Epithelial cell of esophagus (primary cell): ENCODE results near the gene AHNAK.

Experiments used
- DNase-seq: peaks from one replicate; pipeline ENCODE4 v3.0.0; 2010; ENCODE audit warnings: low read depth
- H3K4me3 ChIP-seq: 2 replicates; pipeline ENCODE4 v1.5.1; 2011; ENCODE audit warnings: mild to moderate bottlenecking, low read length, control low read depth
- TF ChIP-seq, protein P1 (sequence below): IDR thresholded peaks from 2 replicates; pipeline ENCODE4 v1.5.1; 2011; ENCODE audit warnings: low read depth, mild to moderate bottlenecking, low read length, control low read depth, inconsistent platforms; ENCODE audit not compliant: insufficient read depth; ENCODE audit errors: missing control alignments

The AHNAK gene

DNA sequence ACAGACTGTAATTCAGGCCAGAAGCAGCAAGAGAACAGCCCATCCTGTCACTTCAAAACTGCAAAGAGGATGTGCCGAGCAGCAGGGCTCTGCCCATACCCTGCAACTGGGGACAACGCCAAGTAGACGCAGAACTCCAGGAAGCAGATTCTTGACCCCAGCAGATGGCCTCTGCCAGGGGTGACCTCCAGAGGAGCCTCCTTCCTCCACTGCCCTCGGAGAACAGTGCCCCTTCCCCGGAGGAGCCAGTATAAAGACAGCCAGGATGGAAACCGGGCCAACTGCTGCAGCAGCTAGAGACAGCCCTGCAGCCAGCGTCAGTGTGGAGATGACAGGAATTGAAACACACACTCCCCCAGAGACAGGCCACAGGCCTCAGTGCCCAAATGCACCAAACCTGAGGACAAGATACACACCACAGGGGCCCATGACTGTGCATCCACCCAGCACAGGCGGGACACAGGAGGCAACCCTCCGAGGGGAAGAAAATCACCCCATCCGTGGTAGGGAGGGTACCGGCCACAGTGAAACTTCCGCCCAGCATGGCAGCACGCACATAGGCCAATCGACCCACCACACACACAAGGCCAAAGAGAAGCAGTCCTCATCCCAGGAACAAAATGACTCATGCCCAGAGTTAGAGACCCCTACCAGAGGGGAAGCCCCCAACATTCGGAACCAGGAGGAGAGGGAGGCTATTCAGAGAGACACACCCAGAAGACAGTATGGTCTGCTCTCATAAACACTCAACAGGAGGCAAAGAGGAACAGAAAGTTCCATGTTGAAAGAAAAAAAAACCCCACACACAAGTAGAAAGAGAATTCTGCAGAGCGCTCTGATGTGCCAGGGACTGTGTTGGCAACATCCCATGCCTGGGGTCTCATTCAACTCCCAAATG lies 5.6 kb downstream of the AHNAK start:
- no peak for DNase-seq

DNA sequence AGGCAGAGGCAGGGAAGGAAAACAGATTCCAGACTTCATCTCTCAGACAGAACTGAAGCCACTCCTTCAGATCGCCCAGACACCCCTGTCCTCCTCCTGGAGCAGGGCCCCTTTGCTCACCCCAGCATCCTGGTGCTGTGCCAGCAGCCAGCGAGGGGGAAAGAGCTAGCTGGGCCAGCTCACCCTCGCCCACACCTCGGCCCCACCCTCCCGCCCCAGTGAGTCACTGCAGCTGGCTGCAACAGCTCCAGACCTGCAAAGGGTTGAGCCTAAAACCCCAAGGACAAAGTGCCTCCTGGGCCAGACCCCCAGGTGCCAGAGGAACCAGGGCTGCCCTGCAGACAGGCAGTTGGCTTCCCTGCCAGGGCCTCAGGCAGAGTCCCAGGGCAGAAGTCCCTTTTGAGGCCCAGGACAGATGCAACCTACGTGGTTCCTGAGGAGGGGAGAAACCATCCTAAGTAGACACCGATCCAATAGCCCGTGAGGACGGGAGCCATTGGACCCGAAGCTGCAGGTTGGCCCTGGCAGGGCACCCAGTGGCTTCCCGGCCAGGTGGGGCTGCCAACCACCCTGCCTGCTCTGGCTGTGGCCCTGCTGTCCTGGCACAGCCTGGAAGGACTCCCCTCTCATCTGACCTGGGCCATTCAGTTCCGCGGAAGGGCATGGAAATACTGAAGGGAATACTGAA lies 7.2 kb downstream of the AHNAK start:
- DNase-seq, result peak; percentile 89
- TF ChIP-seq, protein P1, sequence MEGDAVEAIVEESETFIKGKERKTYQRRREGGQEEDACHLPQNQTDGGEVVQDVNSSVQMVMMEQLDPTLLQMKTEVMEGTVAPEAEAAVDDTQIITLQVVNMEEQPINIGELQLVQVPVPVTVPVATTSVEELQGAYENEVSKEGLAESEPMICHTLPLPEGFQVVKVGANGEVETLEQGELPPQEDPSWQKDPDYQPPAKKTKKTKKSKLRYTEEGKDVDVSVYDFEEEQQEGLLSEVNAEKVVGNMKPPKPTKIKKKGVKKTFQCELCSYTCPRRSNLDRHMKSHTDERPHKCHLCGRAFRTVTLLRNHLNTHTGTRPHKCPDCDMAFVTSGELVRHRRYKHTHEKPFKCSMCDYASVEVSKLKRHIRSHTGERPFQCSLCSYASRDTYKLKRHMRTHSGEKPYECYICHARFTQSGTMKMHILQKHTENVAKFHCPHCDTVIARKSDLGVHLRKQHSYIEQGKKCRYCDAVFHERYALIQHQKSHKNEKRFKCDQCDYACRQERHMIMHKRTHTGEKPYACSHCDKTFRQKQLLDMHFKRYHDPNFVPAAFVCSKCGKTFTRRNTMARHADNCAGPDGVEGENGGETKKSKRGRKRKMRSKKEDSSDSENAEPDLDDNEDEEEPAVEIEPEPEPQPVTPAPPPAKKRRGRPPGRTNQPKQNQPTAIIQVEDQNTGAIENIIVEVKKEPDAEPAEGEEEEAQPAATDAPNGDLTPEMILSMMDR, result no peak
- H3K4me3 ChIP-seq, result peak overlapping the region; percentile 40

More for the DNA sequence above, 5.6 kb downstream of the AHNAK start:
- H3K4me3 ChIP-seq, result peak overlapping the region; percentile 67
- TF ChIP-seq, protein P1, result no peak

DNA sequence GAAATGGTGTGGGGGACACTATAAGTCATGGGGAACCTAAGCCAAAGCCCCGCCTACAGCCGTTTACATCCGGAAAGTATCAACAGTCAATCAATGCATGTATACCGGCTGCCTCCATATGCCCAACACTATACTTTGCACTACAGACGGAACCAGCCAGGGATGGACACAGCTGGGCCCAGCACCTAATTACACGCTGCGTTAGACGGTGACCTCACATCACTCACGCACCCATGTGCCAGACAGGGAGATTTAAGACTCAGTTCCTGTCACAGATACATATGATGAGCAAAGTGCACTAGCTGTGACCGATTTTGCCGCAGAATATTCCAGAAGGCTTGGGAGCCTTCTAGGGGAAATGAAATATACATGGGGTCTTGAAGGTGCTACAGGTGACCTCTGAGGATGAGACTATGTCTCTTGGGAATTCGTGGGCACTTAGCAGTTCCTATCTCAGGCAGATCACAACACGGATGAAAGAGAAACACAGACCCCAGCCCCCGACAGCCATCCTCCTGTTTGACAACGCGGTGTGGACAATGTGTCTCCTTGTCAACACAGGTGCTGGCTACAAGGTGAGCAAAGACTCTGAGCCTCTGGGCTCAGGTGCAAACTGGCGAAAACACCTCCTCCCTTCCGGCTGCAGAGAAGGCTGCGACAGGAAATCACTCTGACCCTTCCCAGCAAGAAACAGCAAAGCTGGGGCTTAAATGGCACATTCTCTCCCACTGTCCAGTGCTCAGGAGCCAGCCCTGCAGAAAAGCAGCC lies 8.0 kb downstream of the AHNAK start:
- H3K4me3 ChIP-seq, result peak overlapping the region; percentile 40
- TF ChIP-seq, protein P1, result no peak
- no peak for DNase-seq

DNA sequence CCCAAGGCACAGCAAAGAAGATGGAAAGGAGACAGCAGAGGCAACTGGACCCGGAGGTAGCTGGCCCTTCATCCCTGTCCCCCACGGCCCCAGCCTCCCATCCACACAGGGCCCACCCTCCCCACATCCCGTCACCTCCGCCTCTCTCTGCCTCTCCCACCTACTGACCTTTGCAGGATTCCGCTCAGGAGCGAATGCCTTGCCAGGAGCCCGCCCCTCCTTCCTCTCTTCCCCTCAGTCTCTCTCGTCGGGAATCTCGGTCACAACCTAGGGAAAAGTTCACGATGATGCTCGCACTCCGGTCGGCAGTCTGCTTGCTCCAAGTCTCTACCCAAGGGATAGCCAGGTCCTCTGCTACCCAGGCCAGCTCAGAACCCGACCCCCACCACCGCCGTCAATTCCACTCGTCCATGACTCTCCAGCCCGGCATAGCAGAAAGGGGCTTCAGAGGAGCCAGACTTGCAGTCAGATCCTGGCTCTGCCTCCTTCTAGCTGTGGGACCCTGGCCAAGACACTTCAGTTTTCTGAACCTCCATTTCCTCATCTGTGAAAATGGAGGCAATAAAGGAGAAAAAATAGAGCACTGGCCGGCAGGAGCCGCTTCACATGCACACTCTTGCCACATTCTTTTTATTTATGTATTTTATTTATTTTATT lies 10.2 kb downstream of the AHNAK start:
- no peak overlapping the region for H3K4me3 ChIP-seq
- no peak for DNase-seq
- TF ChIP-seq, protein P1, result no peak

GRCh38 chr11:62535802-62536201 lies 10.8 kb downstream of the AHNAK start:
- TF ChIP-seq, protein P1, result no peak
- H3K4me3 ChIP-seq, result no peak overlapping the region
- no peak for DNase-seq

DNA sequence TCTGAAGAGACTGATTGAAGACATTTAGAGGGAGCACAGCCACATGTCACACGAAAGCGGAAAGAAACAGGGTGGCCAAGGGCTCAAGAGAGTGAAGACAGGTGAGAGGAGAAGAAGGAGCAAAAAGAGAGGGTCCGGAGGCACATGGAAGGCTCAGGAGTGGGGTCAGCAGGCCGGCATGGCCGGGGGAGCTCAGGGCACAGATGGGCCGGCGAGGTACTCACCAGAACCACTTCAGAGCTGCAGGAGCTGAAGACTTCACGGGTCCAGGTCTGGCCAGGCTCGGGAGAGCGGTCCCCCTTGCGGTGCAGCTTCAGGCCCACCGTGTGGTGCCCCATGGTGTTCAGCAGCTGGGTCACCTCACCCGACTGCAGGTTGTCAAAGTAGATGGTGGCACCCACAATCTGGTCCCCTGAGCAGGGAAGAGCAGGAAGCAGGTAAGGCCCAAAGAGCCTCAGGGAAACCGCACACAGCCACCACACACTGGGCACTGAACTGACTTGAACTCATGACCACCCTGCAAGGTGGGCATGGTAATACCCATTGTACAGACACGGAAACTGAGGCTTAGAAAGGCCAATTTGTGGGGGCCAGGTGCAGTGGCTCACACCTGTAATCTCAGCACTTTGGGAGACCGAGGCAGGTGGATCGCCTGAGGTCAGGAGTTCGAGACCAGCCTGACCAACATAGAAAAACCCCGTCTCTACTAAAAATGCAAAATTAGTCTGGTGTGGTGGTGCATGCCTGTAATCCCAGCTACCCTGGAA lies 11.6 kb downstream of the AHNAK start:
- no peak overlapping the region for H3K4me3 ChIP-seq
- no peak for DNase-seq
- TF ChIP-seq, protein P1, result no peak
